ENCODE data around the gene SPI1.

- TF ChIP-seq, protein P1, sequence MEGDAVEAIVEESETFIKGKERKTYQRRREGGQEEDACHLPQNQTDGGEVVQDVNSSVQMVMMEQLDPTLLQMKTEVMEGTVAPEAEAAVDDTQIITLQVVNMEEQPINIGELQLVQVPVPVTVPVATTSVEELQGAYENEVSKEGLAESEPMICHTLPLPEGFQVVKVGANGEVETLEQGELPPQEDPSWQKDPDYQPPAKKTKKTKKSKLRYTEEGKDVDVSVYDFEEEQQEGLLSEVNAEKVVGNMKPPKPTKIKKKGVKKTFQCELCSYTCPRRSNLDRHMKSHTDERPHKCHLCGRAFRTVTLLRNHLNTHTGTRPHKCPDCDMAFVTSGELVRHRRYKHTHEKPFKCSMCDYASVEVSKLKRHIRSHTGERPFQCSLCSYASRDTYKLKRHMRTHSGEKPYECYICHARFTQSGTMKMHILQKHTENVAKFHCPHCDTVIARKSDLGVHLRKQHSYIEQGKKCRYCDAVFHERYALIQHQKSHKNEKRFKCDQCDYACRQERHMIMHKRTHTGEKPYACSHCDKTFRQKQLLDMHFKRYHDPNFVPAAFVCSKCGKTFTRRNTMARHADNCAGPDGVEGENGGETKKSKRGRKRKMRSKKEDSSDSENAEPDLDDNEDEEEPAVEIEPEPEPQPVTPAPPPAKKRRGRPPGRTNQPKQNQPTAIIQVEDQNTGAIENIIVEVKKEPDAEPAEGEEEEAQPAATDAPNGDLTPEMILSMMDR (IDR thresholded peaks at IDR 0.05; ENCODE audit: insufficient read depth, low read length, poor library complexity, severe bottlenecking): no peak
- TF ChIP-seq EZH2phosphoT487 (conservative IDR thresholded peaks at IDR 0.05; ENCODE audit: low read length): no peak
Measured at GRCh38 chr11:47374720-47375019, 3.7 kb downstream of the SPI1 start.

Measured in SU-DHL-6 (cell line).